ENCODE data around the gene GATA3.

Gene GATA3

GRCh38 chr10:8052341-8052955 is 2.0 kb upstream of the GATA3 start:
- no peaks in the 10 kb centered on the region for H3K9me2 ChIP-seq (replicated peaks; ENCODE audit: insufficient read depth, low read length)
- H3K27ac ChIP-seq (ENCODE audit: low read length), result no peak overlapping the region
- no peak overlapping the region for H3K4me3 ChIP-seq (ENCODE audit: low read length)
- DNase-seq, result no peak
- TF ChIP-seq EZH2phosphoT487 (IDR thresholded peaks at IDR 0.05; ENCODE audit: low read length) (no peak), CTCF (IDR thresholded peaks at IDR 0.05; ENCODE audit: low read length) (no peak), EZH2 (optimal IDR thresholded peaks at IDR 0.05; ENCODE audit: low read depth, low read length) (no peak)
- H3K36me3 ChIP-seq (replicated peaks; ENCODE audit: insufficient read depth, low read length), result no peaks in the 10 kb centered on the region
- no peaks in the 10 kb centered on the region for H3F3A ChIP-seq (ENCODE audit: insufficient read depth, low read length)
- H3K4me1 ChIP-seq (ENCODE audit: low read length), result no peaks in the 10 kb centered on the region
- H3K4me2 ChIP-seq (ENCODE audit: low read depth, low read length), result no peak overlapping the region
- no peak overlapping the region for H2AFZ ChIP-seq (ENCODE audit: low read length)
- no peak overlapping the region for H3K9ac ChIP-seq (ENCODE audit: low read length)
- H3K9me3 ChIP-seq (replicated peaks; ENCODE audit: insufficient read depth, low read length), result no peaks in the 10 kb centered on the region
- no peaks in the 10 kb centered on the region for H3K79me2 ChIP-seq (ENCODE audit: low read length)
- peaks cover 18% of the 10 kb centered on the region for H3K27me3 ChIP-seq (replicated peaks; ENCODE audit: insufficient read depth, low read length)
- H4K20me1 ChIP-seq (ENCODE audit: insufficient read depth, low read length), result no peaks in the 10 kb centered on the region

GRCh38 chr10:8052956-8053445 is 1.5 kb upstream of the GATA3 start:
- Histone ChIP-seq H3K9me3 (replicated peaks; ENCODE audit: insufficient read depth, low read length) (no peaks in the 10 kb centered on the region), H3K27ac (ENCODE audit: low read length) (no peak overlapping the region), H3K4me3 (ENCODE audit: low read length) (no peak overlapping the region), H3K9ac (ENCODE audit: low read length) (no peak overlapping the region), H3K4me2 (ENCODE audit: low read depth, low read length) (peak overlapping the region; percentile 15; the same call in 1 of the 2 replicates), H3K79me2 (ENCODE audit: low read length) (no peaks in the 10 kb centered on the region), H2AFZ (ENCODE audit: low read length) (no peak overlapping the region), H3K36me3 (replicated peaks; ENCODE audit: insufficient read depth, low read length) (no peaks in the 10 kb centered on the region), H3K27me3 (replicated peaks; ENCODE audit: insufficient read depth, low read length) (peaks cover 12% of the 10 kb centered on the region; the same call in 1 of the 2 replicates), H4K20me1 (ENCODE audit: insufficient read depth, low read length) (no peaks in the 10 kb centered on the region), H3F3A (ENCODE audit: insufficient read depth, low read length) (no peaks in the 10 kb centered on the region), H3K4me1 (ENCODE audit: low read length) (no peaks in the 10 kb centered on the region), H3K9me2 (replicated peaks; ENCODE audit: insufficient read depth, low read length) (no peaks in the 10 kb centered on the region)
- TF ChIP-seq EZH2phosphoT487 (IDR thresholded peaks at IDR 0.05; ENCODE audit: low read length), result no peak
- TF ChIP-seq CTCF (IDR thresholded peaks at IDR 0.05; ENCODE audit: low read length), result peak; percentile 28
- no peak for TF ChIP-seq EZH2 (optimal IDR thresholded peaks at IDR 0.05; ENCODE audit: low read depth, low read length)
- no peak for DNase-seq

- no peaks in the 10 kb centered on the region for H3F3A ChIP-seq (ENCODE audit: insufficient read depth, low read length)
- H3K79me2 ChIP-seq (ENCODE audit: low read length), result no peaks in the 10 kb centered on the region
- no peak overlapping the region for H3K27ac ChIP-seq (ENCODE audit: low read length)
- H2AFZ ChIP-seq (ENCODE audit: low read length), result no peak overlapping the region
- H3K9me2 ChIP-seq (replicated peaks; ENCODE audit: insufficient read depth, low read length), result no peaks in the 10 kb centered on the region
- no peak overlapping the region for H3K4me2 ChIP-seq (ENCODE audit: low read depth, low read length)
- H3K4me1 ChIP-seq (ENCODE audit: low read length), result no peaks in the 10 kb centered on the region
- H3K4me3 ChIP-seq (ENCODE audit: low read length), result no peak overlapping the region
- peak; percentile 16 for DNase-seq
- peaks cover 7% of the 10 kb centered on the region; the same call in 1 of the 2 replicates for H3K27me3 ChIP-seq (replicated peaks; ENCODE audit: insufficient read depth, low read length)
- TF ChIP-seq CTCF (IDR thresholded peaks at IDR 0.05; ENCODE audit: low read length), result no peak
- no peak for TF ChIP-seq EZH2 (optimal IDR thresholded peaks at IDR 0.05; ENCODE audit: low read depth, low read length)
- no peak for TF ChIP-seq EZH2phosphoT487 (IDR thresholded peaks at IDR 0.05; ENCODE audit: low read length)
- no peaks in the 10 kb centered on the region for H3K9me3 ChIP-seq (replicated peaks; ENCODE audit: insufficient read depth, low read length)
- H4K20me1 ChIP-seq (ENCODE audit: insufficient read depth, low read length), result no peaks in the 10 kb centered on the region
- H3K36me3 ChIP-seq (replicated peaks; ENCODE audit: insufficient read depth, low read length), result no peaks in the 10 kb centered on the region
- H3K9ac ChIP-seq (ENCODE audit: low read length), result no peak overlapping the region
Measured at GRCh38 chr10:8053446-8054243, 843 bp upstream of the GATA3 start.

Measured in MM.1S (cell line).